ENCODE results near the gene SCUBE2.

GRCh38 chr11:8971924-8972316, 119.5 kb downstream of the SCUBE2 start:
- TF ChIP-seq CTCF (IDR thresholded peaks at IDR 0.05): no peak
- TF ChIP-seq EZH2 (IDR thresholded peaks at IDR 0.05; ENCODE audit: borderline replicate concordance, insufficient read depth, low read depth, low read length, poor library complexity, severe bottlenecking): no peak
